Keratinocyte (primary cell): ENCODE measurements around the gene POP4.

Source experiments
- CTCF ChIP-seq, 3 experiments: IDR thresholded peaks in 1 of 3; conservative IDR thresholded peaks in 1 of 3; optimal IDR thresholded peaks in 1 of 3; 2 replicates in 2 of 3; 3 replicates in 1 of 3; pipeline versions ENCODE3 to v1.5.1; 2011; ENCODE audit warnings: low read length in 3 of 3, mild to moderate bottlenecking in 3 of 3, moderate library complexity in 2 of 3, control low read depth in 1 of 3, inconsistent platforms in 1 of 3; ENCODE audit not compliant: insufficient read depth in 2 of 3; ENCODE audit errors: extremely low read depth in 1 of 3
- EZH2 ChIP-seq: IDR thresholded peaks from one replicate; pipeline ENCODE4 v1.6.1; 2012; ENCODE audit warnings: inconsistent platforms, mild to moderate bottlenecking, low read length, moderate library complexity

GRCh38 chr19:29615891-29616425 lies 9.9 kb downstream of the POP4 start:
- no peak for TF ChIP-seq CTCF (optimal IDR thresholded peaks at IDR 0.05 in 1 of 3, IDR thresholded peaks at IDR 0.05 in 1 of 3, conservative IDR thresholded peaks at IDR 0.05 in 1 of 3; ENCODE audit: extremely low read depth in 1 of 3, insufficient read depth in 2 of 3, low read length in 3 of 3)
- TF ChIP-seq EZH2: no peak
